Measurements from ENCODE around the gene UPF3A. TPM values are rescaled to one million over a fixed set of nuclear protein-coding genes. Genes with fewer than 3 reads are reported as not detected.
"Not testable (repeated sequence)": the region's sequence is repeated elsewhere in the genome, so short reads cannot be mapped to it uniquely, and the experiment has no call there.

The UPF3A gene
- polyA plus RNA-seq, 4 donors, result 86.3 to 120 (median 98.8) TPM

DNA sequence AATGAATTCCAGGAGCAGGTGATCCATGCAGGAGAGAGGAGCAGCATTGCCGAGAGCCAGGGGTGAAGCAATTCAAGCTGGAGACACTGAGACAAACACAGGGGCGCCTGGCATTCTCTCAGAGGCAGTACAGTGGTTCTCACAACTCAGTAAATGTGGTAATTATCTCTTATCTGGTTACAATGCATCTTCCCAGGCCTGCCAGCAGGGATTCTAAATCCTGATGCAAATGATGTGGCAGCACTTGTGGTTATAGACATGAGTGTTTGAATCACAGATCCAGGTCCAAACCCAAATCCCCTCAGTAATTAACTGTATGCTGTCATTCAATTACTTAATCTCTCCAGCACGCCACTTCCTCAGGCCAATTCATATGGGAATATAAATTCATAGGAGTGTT lies 52.5 kb downstream of the UPF3A start:
- DNase-seq (ENCODE audit: low read depth in 4 of 4, low spot score in 3 of 4), result not testable (repeated sequence)

DNA sequence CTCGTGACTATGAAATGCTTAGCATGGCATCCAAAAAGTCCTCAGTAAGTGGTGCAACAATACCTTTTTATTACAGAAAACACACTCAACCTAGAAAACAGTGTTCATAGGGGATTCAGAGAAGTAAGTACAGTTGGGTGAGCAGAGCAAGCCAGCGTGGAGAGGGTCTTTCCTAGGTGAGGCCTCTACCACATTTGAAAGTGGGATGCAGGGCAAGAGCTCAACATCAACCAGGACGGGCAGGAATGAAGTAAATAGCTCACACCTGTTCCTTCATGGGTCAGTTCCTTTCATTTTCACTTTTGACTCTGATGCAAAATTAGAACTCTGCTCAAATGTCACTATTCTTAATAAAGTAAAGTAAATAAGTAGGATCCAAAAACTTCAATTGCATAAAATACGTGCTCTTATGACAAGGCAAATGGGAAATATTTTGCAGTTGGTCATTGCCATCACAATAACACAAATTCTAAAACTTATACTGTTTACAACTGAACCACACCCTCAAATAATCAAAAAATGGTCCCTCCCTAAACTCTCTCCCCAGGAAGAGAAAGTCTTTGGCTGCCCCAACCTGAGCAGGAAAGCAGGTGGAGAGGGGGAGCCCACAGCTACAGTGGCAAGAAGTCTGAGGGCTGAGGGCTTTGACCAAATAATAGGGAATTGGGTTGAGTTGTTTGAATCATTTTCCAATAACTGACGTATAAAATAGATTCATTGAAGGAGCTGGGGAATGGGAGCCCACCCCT lies 53.1 kb downstream of the UPF3A start:
- DNase-seq (ENCODE audit: low read depth in 4 of 4, low spot score in 3 of 4), result no peak

DNA sequence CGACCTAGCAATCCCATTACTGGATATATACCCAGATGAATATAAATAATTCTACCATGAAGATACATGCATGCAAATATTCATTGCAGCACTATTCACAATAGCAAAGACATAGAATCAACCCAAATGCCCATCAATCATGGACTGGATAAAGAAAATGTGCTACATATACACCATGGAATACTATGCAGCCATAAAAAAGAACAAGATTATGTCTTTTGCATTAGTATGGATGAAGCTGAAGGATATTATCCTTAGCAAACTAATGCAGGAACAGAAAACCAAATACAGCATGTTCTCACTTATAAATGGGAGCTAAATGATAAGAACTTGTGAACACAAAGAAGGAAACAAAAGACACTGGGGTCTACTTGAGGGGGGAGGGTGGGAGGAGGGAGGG lies 55.1 kb downstream of the UPF3A start:
- DNase-seq (ENCODE audit: low read depth in 4 of 4, low spot score in 3 of 4), result not testable (repeated sequence)

DNA sequence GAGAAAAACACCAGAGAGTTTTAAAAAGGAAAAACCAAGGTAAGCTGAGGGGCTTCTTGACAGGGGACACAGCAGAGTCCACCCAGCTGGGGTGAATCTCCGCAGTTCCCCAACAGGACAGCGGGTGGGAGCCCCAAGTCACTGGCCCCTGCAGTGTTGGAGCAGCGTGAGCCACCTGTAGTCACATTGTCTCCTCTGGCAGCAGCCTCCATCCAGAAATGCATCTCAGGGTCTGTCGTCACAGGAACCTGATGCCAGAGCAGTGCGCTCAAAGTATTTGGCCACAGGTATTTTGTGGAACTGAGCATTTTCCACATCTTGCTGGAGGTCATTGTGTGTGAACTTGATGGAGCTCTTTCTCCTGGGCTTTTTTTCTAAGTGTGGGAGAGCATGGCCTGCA lies 57.6 kb downstream of the UPF3A start:
- no peak for DNase-seq (ENCODE audit: low read depth in 4 of 4, low spot score in 3 of 4)

DNA sequence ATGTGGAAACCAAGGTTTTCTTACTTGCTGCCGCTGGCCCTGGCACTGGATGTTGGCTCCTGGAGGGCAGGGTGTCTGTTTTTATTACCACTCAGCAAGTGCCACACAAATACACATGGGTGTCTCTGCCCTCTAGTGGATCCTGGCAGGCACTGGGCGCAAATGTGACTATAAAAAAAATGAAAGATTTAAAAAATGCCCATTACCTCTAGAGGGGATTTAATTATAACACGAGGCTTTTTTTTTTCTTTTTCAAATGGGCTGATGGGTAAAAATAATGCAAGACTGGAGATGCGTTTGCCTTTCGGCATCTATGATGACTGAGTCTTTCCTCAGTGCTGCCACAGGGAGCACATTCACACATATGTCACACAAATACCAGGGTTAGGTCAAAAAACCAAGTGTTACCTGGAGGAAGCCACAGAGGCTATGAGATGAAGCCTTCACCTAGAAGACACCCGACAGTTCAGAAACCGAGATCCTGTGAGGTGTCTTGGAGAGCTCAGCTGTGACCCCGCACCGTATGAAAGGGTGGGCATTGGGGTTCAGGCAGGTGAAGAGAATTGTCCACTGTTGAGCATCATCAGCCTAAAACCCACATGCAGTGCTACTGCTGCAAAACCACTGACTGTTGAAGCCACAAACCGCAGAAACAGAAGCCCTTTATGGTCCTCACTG lies 58.6 kb downstream of the UPF3A start:
- no peak for DNase-seq (ENCODE audit: low read depth in 4 of 4, low spot score in 3 of 4)

DNA sequence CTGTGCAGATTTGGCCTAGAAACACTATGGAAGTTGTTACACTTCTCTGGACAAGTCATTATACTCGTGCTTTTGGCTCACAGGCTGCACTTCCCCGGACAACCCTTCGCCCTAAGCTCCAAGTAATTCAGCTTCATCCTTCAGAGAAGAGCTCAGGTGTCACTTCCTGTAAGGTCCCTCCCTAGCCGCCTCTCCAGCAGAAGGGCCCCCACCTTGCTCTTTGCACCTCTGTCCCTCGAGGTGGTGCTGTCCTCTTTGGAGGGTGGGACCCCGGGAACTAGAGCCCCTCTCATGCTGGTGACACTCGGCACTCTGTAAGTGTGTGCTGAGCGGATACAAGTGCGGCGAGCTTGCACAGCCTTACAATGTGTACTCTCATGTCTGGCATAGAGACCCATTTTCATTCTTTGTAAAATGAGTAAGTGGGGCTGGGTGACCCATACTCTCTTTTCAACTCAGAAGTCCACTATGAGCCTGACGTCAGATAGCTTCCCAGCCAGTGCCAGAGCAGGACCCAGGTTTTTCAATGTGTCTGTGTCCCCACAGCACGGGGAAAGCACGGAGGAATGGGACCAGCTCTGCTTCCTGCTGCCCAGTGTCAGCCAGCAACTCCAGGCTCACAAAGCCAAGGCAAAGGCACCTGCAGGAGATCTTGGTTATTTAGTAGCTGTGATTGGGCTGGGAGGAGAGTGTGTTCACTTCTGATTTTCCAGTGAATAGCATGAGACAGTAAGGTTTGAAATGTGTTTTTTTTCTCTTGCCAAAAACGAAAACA lies 59.8 kb downstream of the UPF3A start:
- no peak for DNase-seq (ENCODE audit: low read depth in 4 of 4, low spot score in 3 of 4)

DNA sequence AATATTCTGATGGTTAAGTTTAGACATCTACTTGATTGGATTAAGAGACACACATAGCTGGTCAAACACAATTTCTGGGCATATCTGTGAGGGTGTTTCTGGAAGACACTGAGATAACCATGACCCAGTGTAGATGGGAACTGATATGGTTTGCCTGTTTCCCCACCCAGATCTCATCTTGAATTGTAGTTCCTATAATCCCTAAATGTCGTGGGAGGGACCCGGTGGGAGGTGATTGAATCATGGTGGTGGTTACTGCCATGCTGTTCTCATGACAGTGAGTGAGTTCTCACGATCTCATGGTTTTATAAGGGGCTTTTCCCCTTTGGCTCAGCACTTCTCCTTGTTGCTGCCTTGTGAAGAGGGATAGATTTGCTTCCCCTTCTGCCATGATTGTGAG lies 65.9 kb downstream of the UPF3A start:
- DNase-seq (ENCODE audit: low read depth in 4 of 4, low spot score in 3 of 4), result not testable (repeated sequence)

DNA sequence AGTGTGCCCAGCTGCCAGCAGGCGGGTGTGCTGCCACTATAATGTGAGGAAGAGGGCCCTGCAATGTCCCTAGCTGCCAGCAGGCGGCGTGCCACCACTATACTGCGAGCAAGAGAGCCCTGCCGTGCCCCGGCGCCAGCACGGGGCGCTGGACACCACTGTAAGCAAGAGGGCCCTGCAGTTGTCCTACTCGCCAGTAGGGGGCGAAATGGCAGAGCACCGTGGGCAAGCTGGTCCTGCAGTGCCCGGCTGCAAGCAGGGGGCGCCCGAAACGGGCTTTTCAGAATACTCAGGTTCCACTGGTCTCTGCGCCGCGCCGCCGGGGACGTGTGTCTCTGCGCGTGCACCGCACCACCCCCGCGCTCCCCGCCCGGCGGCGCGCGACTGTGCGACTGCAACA lies 71.4 kb downstream of the UPF3A start:
- not testable (repeated sequence) for DNase-seq (ENCODE audit: low read depth in 4 of 4, low spot score in 3 of 4)

DNA sequence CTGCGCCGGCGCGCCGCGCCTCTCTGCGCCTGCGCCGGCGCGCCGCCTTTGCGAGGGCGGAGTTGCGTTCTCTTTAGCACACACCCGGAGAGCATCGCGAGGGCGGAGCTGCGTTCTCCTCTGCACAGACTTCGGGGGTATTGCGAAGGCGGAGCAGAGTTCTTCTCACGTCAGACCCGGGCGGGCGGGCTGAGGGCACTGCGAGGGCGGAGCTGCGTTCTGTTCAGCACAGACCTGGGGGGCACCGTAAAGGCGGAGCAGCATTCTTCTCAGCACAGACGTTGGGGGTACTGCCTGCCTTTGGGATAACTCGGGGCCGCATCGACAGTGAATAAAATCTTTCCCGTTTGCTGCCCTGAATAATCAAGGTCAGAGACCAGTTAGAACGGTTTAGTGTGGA lies 72.0 kb downstream of the UPF3A start:
- not testable (repeated sequence) for DNase-seq (ENCODE audit: low read depth in 4 of 4, low spot score in 3 of 4)

Other genes with a start within 250 kb of the UPF3A start
- gene RASA3, start 149.0 kb upstream of the UPF3A start, polyA plus RNA-seq (ENCODE audit: insufficient read length in 4 of 4), result 10 to 100 TPM; 13.5 to 14.5 (median 14.2) TPM
- 10 to 100 TPM in 1 of 4 donors, not detected in 3; 10.1 TPM for gene CFAP97D2, start 102.3 kb upstream of the UPF3A start, polyA plus RNA-seq (ENCODE audit: insufficient read length in 4 of 4)
- gene CDC16, start 46.7 kb upstream of the UPF3A start, polyA plus RNA-seq (ENCODE audit: insufficient read length in 4 of 4), result 100 to 1,000 TPM; 109 to 191 (median 123) TPM
- gene CHAMP1, start 32.9 kb downstream of the UPF3A start, polyA plus RNA-seq (ENCODE audit: insufficient read length in 4 of 4), result 10 to 100 TPM; 31.4 to 42.8 (median 40.8) TPM